SK-N-SH (cell line): Measurements from ENCODE around the gene DDX42.

Experiments
- EZH2phosphoT487 ChIP-seq: fragments of 200-600 bp; sonication (generic); IDR thresholded peaks from 2 replicates; pipeline ENCODE4 v1.6.1; 2017; ENCODE audit warnings: low read depth, mixed run types, mild to moderate bottlenecking, antibody characterized with exemption, moderate library complexity, borderline replicate concordance
- NRF1 ChIP-seq: IDR thresholded peaks from 2 replicates; pipeline ENCODE4 v1.6.1; 2012; ENCODE audit warnings: low read depth, mild to moderate bottlenecking, low read length
- POLR2AphosphoS5 ChIP-seq: IDR thresholded peaks from 2 replicates; pipeline ENCODE4 v1.6.1; 2012; ENCODE audit warnings: low read depth, low read length
- RAD21 ChIP-seq: IDR thresholded peaks from 2 replicates; pipeline ENCODE4 v1.6.1; 2012; ENCODE audit warnings: mild to moderate bottlenecking, low read length
- RCOR1 ChIP-seq: fragments of 150-350 bp; IDR thresholded peaks from 2 replicates; pipeline ENCODE4 v1.6.1; 2017; ENCODE audit warnings: antibody characterized with exemption, low read length
- RXRA ChIP-seq: IDR thresholded peaks from 2 replicates; pipeline ENCODE4 v1.4.0; 2012; ENCODE audit warnings: low read depth, mild to moderate bottlenecking, borderline replicate concordance
- TAF1 ChIP-seq: IDR thresholded peaks from 2 replicates; pipeline ENCODE4 v1.6.1; 2012; ENCODE audit warnings: low read depth, mild to moderate bottlenecking, low read length, moderate library complexity, borderline replicate concordance
- USF2 ChIP-seq: fragments of 150-350 bp; IDR thresholded peaks from 2 replicates; pipeline ENCODE4 v1.6.1; 2017; ENCODE audit warnings: antibody characterized with exemption, low read length, low read depth, borderline replicate concordance
- YY1 ChIP-seq: IDR thresholded peaks from 2 replicates; pipeline ENCODE4 v1.4.0; 2012; ENCODE audit warnings: low read depth, mild to moderate bottlenecking
- TF ChIP-seq, protein P1 (sequence below): fragments of 200-600 bp; sonication (generic); IDR thresholded peaks from 2 replicates; pipeline ENCODE4 v1.6.1; 2017; ENCODE audit warnings: antibody characterized with exemption, mild to moderate bottlenecking, moderate library complexity
- TF ChIP-seq, protein P2 (sequence below): fragments of 150-350 bp; IDR thresholded peaks from 2 replicates; pipeline ENCODE4 v1.6.1; 2016; ENCODE audit warnings: mild to moderate bottlenecking, low read depth, low read length

GRCh38 chr17:63785556-63785955 lies 11.6 kb downstream of the DDX42 start:
- TF ChIP-seq, protein P1, sequence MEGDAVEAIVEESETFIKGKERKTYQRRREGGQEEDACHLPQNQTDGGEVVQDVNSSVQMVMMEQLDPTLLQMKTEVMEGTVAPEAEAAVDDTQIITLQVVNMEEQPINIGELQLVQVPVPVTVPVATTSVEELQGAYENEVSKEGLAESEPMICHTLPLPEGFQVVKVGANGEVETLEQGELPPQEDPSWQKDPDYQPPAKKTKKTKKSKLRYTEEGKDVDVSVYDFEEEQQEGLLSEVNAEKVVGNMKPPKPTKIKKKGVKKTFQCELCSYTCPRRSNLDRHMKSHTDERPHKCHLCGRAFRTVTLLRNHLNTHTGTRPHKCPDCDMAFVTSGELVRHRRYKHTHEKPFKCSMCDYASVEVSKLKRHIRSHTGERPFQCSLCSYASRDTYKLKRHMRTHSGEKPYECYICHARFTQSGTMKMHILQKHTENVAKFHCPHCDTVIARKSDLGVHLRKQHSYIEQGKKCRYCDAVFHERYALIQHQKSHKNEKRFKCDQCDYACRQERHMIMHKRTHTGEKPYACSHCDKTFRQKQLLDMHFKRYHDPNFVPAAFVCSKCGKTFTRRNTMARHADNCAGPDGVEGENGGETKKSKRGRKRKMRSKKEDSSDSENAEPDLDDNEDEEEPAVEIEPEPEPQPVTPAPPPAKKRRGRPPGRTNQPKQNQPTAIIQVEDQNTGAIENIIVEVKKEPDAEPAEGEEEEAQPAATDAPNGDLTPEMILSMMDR = no peak
- TF ChIP-seq NRF1 (no peak), POLR2AphosphoS5 (no peak), YY1 (no peak), RAD21 (no peak), RCOR1 (no peak), EZH2phosphoT487 (no peak), RXRA (no peak), TAF1 (no peak), USF2 (no peak)
- TF ChIP-seq, protein P2, sequence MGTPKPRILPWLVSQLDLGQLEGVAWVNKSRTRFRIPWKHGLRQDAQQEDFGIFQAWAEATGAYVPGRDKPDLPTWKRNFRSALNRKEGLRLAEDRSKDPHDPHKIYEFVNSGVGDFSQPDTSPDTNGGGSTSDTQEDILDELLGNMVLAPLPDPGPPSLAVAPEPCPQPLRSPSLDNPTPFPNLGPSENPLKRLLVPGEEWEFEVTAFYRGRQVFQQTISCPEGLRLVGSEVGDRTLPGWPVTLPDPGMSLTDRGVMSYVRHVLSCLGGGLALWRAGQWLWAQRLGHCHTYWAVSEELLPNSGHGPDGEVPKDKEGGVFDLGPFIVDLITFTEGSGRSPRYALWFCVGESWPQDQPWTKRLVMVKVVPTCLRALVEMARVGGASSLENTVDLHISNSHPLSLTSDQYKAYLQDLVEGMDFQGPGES = no peak
